GM19043 (cell line): Measurements from ENCODE around the gene SRGN.
"Not testable (repeated sequence)": the region's sequence is repeated elsewhere in the genome, so short reads cannot be mapped to it uniquely, and the experiment has no call there.

Experiments used
- ATAC-seq: cut with Tn5 transposase; IDR thresholded peaks from one replicate; pipeline ENCODE4 v1.9.1; 2021; ENCODE audit warnings: low read depth; ENCODE audit not compliant: unreplicated experiment

The SRGN gene

DNA sequence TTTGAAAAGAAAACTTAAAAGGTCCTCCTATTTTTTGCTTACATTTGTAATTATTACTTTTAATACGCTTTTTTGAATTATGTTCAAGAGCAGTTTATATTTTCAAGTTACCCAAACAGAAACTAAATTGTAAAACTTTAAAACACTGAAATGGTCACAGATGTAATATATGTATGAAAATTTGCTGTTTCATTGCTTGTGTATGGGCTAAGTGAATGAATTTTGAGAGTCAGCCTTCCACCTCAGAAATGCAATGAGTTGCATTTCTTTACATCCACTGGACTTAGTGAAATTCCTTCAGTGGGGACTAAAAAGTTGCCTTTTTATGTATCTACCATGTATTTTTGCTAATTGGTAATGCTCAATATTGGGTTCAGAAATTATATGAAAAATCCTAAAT is 37.7 kb downstream of the SRGN start:
- ATAC-seq: no peak

DNA sequence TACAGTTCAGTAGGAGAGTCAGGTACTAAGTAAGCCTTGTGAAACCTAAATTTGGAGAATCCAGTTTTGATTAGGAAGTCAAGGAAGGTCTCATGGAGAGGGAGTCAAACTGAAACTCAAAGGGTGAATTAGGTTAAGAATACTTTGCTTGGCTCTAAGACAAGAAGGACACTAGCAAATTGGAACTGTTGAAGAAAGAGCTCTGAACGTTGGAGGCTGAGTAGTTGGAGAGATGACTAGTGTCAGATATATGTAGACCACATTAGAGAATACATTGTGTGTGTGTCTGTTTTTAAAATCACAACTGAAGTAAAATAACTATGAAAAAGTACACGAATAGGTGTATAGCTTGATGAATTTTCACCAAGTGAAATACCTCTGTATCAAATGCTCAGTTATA is 42.3 kb downstream of the SRGN start:
- ATAC-seq: no peak

DNA sequence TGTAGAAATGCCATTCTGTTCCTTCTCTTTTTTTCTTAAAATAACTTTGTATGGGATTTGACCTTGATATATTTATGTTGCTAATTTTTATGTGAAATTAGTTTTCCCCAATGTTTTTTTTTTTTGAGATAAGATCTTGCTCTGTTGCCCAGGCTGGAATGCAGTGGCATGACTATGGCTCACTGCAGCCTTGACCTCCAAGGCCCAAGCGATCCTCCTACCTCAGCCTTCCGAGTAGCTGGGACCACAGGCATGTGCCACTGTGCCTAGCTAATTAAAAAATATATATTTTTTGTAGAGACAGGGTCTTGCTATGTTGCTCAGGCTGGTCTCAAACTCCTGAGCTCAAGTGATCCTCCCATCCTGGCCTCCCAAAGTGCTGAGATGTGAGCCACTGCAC is 52.1 kb downstream of the SRGN start:
- no peak for ATAC-seq

DNA sequence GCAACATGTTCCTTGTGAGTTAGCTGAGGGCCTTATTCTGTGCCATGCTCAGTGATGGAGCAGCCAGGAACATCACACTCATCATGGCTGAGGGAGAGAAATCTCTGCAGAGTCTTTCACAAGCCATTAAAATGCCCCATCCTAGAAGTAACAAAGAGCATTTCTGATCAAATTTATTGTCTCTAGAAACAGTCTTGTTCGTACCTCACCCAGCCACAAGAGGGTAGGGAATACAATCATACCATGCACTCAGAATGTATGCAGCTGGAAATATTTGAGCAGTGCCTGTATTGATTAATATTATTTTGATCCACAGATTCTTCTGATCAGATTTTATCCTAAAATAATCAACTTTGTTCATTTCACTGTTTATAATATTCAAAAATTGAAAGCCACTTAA is 53.4 kb downstream of the SRGN start:
- no peak for ATAC-seq

DNA sequence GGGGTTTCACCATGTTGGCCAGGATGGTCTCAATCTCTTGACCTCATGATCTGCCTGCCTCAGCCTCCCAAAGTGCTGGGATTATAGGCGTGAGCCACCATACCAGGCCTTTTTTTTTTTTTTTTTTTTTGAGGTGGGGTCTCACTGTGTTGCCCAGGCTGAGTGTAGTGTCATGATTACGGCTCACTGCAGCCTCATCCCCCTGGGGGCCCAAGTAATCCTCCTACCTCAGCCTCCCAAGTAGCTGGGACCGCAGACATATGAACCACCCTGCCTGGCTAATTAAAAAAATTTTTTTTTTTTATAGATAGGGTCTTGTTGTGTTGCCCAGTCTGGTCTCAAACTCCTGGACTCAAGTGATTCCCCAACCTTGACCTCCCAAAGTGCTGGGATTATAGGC is 54.2 kb downstream of the SRGN start:
- not testable (repeated sequence) for ATAC-seq

DNA sequence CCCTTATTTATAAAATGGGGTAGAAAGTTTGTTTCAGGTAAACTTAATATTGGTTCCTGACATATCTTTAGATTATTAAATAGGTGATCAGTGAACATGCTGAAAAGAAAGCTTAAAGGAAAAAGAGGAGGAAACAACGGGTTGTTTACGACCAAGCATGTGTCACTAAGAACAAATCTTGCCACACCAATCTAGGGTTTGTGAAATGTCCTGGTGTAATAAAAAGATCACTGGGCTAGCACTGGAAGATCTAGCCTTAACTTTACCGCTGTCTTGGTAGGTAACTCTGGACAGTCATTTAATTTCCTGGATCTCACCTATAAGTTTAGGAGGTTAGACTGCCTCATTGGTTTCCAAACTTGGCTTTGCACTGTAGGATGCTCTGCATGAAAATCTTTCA is 55.1 kb downstream of the SRGN start:
- no peak for ATAC-seq

DNA sequence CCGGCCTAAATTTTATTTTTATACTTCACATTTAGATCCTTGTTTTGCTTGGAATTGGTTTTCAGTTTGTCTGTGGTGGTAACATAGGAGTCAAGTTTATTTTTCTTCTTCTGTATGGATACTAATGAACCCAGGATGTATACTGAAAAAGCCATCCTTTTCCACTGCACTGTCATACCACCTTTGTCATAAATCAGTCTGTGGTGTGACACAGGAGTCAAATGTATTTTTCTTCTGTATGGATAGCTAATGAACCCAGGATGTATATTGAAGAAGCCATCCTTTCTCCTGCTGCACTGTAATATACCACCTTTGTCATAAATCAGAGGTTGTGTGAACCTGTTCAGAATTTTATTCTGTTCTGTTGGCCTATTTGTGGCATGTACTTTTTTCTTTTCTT is 57.4 kb downstream of the SRGN start:
- no peak for ATAC-seq

DNA sequence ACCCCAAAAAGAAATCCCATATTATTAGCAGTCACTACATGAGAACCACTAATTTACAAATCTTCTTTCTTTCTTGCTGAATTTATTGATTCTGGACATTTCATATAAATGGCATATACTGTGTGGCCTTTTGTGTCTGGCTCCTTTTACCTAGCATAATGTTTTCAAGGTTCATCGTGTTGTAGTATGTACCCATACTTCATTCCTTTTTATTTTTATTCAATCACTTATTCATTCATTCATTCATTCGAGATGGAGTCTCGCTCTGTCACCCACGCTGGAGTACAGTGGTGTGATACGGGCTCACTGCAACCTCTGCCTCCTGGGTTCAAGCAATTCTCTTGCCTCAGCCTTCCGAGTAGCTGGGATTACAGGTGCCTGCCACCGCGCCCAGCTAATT is 58.0 kb downstream of the SRGN start:
- ATAC-seq: no peak

DNA sequence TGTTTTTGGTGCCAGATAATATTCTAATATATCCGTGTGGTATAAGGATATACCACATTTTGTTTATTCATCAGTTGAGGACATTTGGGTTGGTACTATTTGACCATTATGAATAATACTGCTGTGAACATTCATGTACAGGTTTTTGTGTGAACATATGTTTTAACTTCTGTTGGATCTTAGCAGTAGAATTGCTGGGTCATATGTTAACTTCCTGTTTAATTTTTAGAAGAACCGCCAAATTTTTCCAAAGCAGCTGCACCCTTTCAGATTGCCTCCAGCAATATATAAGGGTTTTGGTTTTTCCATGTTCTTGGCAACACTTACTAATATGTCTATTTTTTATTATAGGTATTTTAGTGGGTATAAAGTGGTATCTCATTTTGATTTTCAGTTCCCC is 58.9 kb downstream of the SRGN start:
- ATAC-seq: no peak

DNA sequence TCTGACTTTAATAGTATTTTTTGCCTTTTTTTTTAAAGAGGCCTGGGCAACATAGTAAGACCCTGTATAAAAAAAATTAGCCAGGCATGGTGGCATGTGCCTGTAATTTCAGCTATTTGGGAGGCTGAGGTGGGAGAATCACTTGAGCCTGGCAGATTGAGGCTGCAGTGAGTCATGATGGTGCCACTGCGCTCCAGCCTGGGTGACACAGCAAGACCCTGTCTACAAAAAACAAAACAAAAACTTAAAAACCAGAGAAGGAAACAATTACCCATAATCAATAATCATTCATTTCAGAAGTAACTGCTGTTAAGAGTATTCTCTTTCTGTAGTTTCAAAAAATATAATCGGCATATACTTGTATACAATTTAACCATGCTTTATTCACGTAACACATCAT is 64.1 kb downstream of the SRGN start:
- no peak for ATAC-seq

DNA sequence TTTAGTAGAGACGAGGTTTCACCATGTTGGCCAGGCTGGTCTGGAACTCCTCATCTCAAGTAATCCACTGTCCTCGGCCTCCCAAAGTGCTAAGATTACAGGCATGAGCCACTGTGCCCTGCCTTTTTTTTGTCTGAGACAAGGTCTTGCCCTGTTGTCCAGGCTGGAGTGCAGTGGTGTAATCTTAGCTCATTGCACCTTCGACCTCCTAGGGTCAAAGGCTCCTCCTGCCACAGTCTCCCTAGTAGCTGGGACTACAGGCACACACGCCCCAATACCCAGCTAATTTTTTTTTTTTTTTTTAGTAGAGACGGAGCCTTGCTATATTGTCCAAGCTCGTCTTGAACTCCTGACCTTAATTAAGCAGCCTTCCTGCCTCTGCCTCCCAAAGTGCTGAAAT is 65.3 kb downstream of the SRGN start:
- no peak for ATAC-seq
